Cerebellar nuclear complex (tissue), 1 donor: ENCODE results near the gene POLR2M.

ENCODE experiments used
- DNase-seq, 2 experiments: peaks; one replicate each; lab custom pipeline; 2025; lab: John Stamatoyannopoulos, UW

The POLR2M gene

GRCh38 chr15:57706405-57707209, at the start of gene POLR2M:
POLR2M (plus strand) TSS chr15:57706714; CDS start chr15:57706843, 129 bp downstream.
- peak in 1 of 2 experiments; percentile 68 for DNase-seq

- DNase-seq = no peak
Measured at GRCh38 chr15:57657619-57658018, 48.9 kb upstream of the POLR2M start.

GRCh38 chr15:57662091-57662744, 44.3 kb upstream of the POLR2M start:
- DNase-seq = no peak

- no peak for DNase-seq
Measured at GRCh38 chr15:57662802-57663201, 43.7 kb upstream of the POLR2M start.

GRCh38 chr15:57663262-57663661, 43.3 kb upstream of the POLR2M start:
- DNase-seq = no peak

- no peak for DNase-seq
Measured at GRCh38 chr15:57665194-57665593, 41.3 kb upstream of the POLR2M start.

GRCh38 chr15:57665939-57666338, 40.6 kb upstream of the POLR2M start:
- no peak for DNase-seq

- no peak for DNase-seq
Measured at GRCh38 chr15:57667171-57667849, 39.2 kb upstream of the POLR2M start.

GRCh38 chr15:57668016-57668415, 38.5 kb upstream of the POLR2M start:
- DNase-seq = no peak

GRCh38 chr15:57671636-57672035, 34.9 kb upstream of the POLR2M start:
- no peak for DNase-seq

- DNase-seq = no peak
Measured at GRCh38 chr15:57675481-57676181, 30.9 kb upstream of the POLR2M start.

- DNase-seq = no peak
Measured at GRCh38 chr15:57676585-57676984, 29.9 kb upstream of the POLR2M start.

- DNase-seq = no peak
Measured at GRCh38 chr15:57677204-57677603, 29.3 kb upstream of the POLR2M start.

GRCh38 chr15:57680021-57680420, 26.5 kb upstream of the POLR2M start:
- no peak for DNase-seq

GRCh38 chr15:57681011-57681410, 25.5 kb upstream of the POLR2M start:
- no peak for DNase-seq

- no peak for DNase-seq
Measured at GRCh38 chr15:57683481-57683880, 23.0 kb upstream of the POLR2M start.

GRCh38 chr15:57684491-57685151, 21.9 kb upstream of the POLR2M start:
- no peak for DNase-seq

GRCh38 chr15:57685306-57686095, 21.0 kb upstream of the POLR2M start:
- no peak for DNase-seq

- no peak for DNase-seq
Measured at GRCh38 chr15:57686657-57687056, 19.9 kb upstream of the POLR2M start.

- DNase-seq = no peak
Measured at GRCh38 chr15:57690341-57690966, 16.1 kb upstream of the POLR2M start.
